A549 (cell line): ENCODE measurements around the gene MEGF6.

Experiments used
- POLR2A ChIP-seq: IDR thresholded peaks from 2 replicates; pipeline ENCODE4 v1.6.1; 2012; ENCODE audit warnings: mild to moderate bottlenecking, low read length
- TF ChIP-seq, protein P1 (sequence below): fragments of >200 bp; sonication (Bioruptor Twin); formaldehyde crosslinking; IDR thresholded peaks from 3 replicates; pipeline ENCODE4 v1.5.1; 2016

- TF ChIP-seq, protein P1, sequence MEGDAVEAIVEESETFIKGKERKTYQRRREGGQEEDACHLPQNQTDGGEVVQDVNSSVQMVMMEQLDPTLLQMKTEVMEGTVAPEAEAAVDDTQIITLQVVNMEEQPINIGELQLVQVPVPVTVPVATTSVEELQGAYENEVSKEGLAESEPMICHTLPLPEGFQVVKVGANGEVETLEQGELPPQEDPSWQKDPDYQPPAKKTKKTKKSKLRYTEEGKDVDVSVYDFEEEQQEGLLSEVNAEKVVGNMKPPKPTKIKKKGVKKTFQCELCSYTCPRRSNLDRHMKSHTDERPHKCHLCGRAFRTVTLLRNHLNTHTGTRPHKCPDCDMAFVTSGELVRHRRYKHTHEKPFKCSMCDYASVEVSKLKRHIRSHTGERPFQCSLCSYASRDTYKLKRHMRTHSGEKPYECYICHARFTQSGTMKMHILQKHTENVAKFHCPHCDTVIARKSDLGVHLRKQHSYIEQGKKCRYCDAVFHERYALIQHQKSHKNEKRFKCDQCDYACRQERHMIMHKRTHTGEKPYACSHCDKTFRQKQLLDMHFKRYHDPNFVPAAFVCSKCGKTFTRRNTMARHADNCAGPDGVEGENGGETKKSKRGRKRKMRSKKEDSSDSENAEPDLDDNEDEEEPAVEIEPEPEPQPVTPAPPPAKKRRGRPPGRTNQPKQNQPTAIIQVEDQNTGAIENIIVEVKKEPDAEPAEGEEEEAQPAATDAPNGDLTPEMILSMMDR: no peak
- no peak for TF ChIP-seq POLR2A
Observed at GRCh38 chr1:3604468-3604974, 6.8 kb downstream of the MEGF6 start.
